K562 (cell line): Measurements from ENCODE around the gene ATXN7L2. TPM values are rescaled to one million over a fixed set of nuclear protein-coding genes. Genes with fewer than 3 reads are reported as not detected.

Experiments
- ARID1B ChIP-seq: fragments of 450-650 bp; IDR thresholded peaks from 2 replicates; pipeline ENCODE4 v1.6.1; 2016; ENCODE audit warnings: antibody characterized with exemption, mild to moderate bottlenecking, inconsistent platforms
- IRF1 ChIP-seq: sonication (generic); formaldehyde crosslinking; IDR thresholded peaks from 2 replicates; pipeline ENCODE4 v1.8.0; 2022; ENCODE audit warnings: missing genetic modification reagents, mild to moderate bottlenecking, borderline replicate concordance
- NCOA6 ChIP-seq: fragments of 450-650 bp; IDR thresholded peaks from 2 replicates; pipeline ENCODE4 v1.6.1; 2017; ENCODE audit warnings: mild to moderate bottlenecking
- PATZ1 ChIP-seq: fragments of 250-450 bp; sonication (Bioruptor Pico); IDR thresholded peaks from 2 replicates; pipeline ENCODE4 v1.5.0; 2020; ENCODE audit warnings: mild to moderate bottlenecking, borderline replicate concordance
- RERE ChIP-seq: sonication (generic); formaldehyde crosslinking; IDR thresholded peaks from 2 replicates; pipeline ENCODE4 v1.8.0; 2023; ENCODE audit warnings: missing genetic modification reagents, mild to moderate bottlenecking, borderline replicate concordance
- ZC3H11A ChIP-seq: IDR thresholded peaks from 2 replicates; pipeline ENCODE4 v1.6.1; 2012; ENCODE audit warnings: low read depth, low read length, improper control_type of control experiment
- ZNF518B ChIP-seq: fragments of 250-450 bp; sonication (Bioruptor Pico); IDR thresholded peaks from 2 replicates; pipeline ENCODE4 v1.5.0; 2021; ENCODE audit warnings: mild to moderate bottlenecking, moderate library complexity
- polyA plus RNA-seq, 8 experiments: library from polyadenylated mRNA; depleted of rRNA in 4 of 8; stranded (reverse) in 5 of 8; unstranded in 3 of 8; fragments of >200 nt; fragmentation: Nextera tagmentation in 2 of 8; fragmentation: Illumina TruSeq in 1 of 8; extraction: Ambion mirVana in 2 of 8; extraction: Trizol in 1 of 8; gene quantifications; 2 replicates each; pipeline versions ENCODE4 v1.2.1 to v1.2.3, GENCODE V29; 2011 to 2014; ENCODE audit warnings: inconsistent platforms in 1 of 8, missing spikeins in 1 of 8
- total RNA-seq, 7 experiments: library from RNA; depleted of rRNA in 6 of 7; stranded (reverse); fragments of >200 nt in 6 of 7; fragmentation: Illumina TruSeq in 2 of 7; extraction: Trizol in 2 of 7; gene quantifications; 2 replicates each; pipeline versions ENCODE4 v1.2.1 to v1.2.3, GENCODE V29; 2011 to 2021; ENCODE audit warnings: low replicate concordance in 1 of 7

Gene ATXN7L2
- total and polyA plus RNA-seq, 9 of the 15 experiments (the other 6 are each of a cell fraction or from before 2014, with no cell fraction given) = 0.21 to 10.4 (median 5.8) TPM

- no peak for TF ChIP-seq PATZ1 (CRISPR knock-in tag)
- no peak for TF ChIP-seq RERE (CRISPR knock-in tag)
- TF ChIP-seq IRF1 (CRISPR knock-in tag) = 0 out of 2 replicates have a peak, but pooled peaks have one; percentile 52
- no peak for TF ChIP-seq ARID1B
- TF ChIP-seq ZC3H11A = 0 out of 2 replicates have a peak, but pooled peaks have one; percentile 44
- no peak for TF ChIP-seq ZNF518B
- no peak for TF ChIP-seq NCOA6
These were observed 48.8 kb downstream of the ATXN7L2 start (continued) for GRCh38 chr1:109532365-109533136.
